H1 (cell line): Measurements from ENCODE around the gene MYRF.

Experiments used
- ATF2 ChIP-seq: IDR thresholded peaks from 2 replicates; pipeline ENCODE4 v1.6.1; 2012; ENCODE audit warnings: low read length, inconsistent platforms
- CREB1 ChIP-seq: IDR thresholded peaks from 2 replicates; pipeline ENCODE4 v1.6.1; 2012; ENCODE audit warnings: inconsistent platforms
- CTCF ChIP-seq, 3 experiments: IDR thresholded peaks; 1 replicate in 2 of 3; 2 replicates in 1 of 3; pipeline versions ENCODE4 v1.5.1 to v1.6.1; 2011; ENCODE audit warnings: low read length in 3 of 3, mild to moderate bottlenecking in 3 of 3, inconsistent platforms in 2 of 3, low read depth in 1 of 3, moderate library complexity in 1 of 3; ENCODE audit not compliant: insufficient read depth in 1 of 3; ENCODE audit errors: control extremely low read depth in 1 of 3
- EP300 ChIP-seq, 2 experiments: IDR thresholded peaks; 1 replicate in 1 of 2; 2 replicates in 1 of 2; pipeline ENCODE4 v1.6.1; 2011 to 2012; ENCODE audit warnings: low read depth in 2 of 2, low read length in 2 of 2, mild to moderate bottlenecking in 2 of 2, borderline replicate concordance in 1 of 2, inconsistent platforms in 1 of 2, moderate library complexity in 1 of 2
- HDAC2 ChIP-seq, 2 experiments: fragments of 300-600 bp in 1 of 2; sonication (generic) in 1 of 2; IDR thresholded peaks; 2 replicates each; pipeline ENCODE4 v1.6.1; 2011 to 2012; ENCODE audit warnings: low read depth in 2 of 2, low read length in 2 of 2, mild to moderate bottlenecking in 2 of 2, moderate library complexity in 2 of 2, borderline replicate concordance in 1 of 2, inconsistent platforms in 1 of 2
- JUN ChIP-seq: IDR thresholded peaks from 2 replicates; pipeline ENCODE4 v1.6.1; 2011; ENCODE audit warnings: low read depth, mild to moderate bottlenecking, improper control_type of control experiment, low read length
- POLR2AphosphoS5 ChIP-seq: IDR thresholded peaks from 2 replicates; pipeline ENCODE4 v1.6.1; 2011; ENCODE audit warnings: low read depth, low read length
- TAF1 ChIP-seq: IDR thresholded peaks from 2 replicates; pipeline ENCODE4 v1.6.1; 2011; ENCODE audit warnings: mild to moderate bottlenecking, low read depth, low read length
- USF2 ChIP-seq: IDR thresholded peaks from 2 replicates; pipeline ENCODE4 v1.6.1; 2011; ENCODE audit warnings: low read length, improper control_type of control experiment
- TF ChIP-seq, protein P1 (sequence below): IDR thresholded peaks from 2 replicates; pipeline ENCODE4 v1.6.1; 2012; ENCODE audit warnings: inconsistent platforms

DNA sequence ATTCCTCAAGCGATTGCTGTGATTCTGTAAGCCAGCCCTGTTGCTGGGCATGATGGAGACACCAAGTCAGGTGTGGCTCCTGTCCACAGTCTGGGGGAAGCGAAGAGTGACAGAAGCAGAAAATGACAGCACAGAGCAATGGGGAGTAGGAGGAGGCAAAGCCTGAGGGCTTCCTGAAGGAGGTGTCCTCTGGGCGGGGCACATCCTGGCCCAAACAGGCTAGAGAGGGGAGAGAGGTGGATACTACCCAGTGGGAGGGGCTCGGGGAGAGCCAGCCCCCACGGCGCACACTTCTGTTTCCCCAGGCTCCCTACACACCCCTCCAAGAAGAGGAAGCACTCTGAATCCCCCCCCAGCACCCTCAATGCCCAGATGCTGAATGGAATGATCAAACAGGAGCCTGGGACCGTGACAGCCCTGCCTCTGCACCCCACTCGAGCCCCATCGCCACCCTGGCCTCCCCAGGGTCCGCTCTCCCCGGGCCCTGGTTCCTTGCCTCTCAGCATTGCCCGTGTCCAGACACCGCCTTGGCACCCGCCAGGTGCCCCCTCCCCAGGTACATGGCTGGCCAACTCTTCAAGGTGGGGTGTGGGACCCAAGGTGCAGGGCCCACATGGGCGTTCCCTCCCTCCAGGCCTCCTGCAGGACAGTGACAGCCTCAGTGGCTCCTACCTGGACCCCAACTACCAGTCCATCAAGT is 18.9 kb downstream of the MYRF start:
- no peak for TF ChIP-seq TAF1
- TF ChIP-seq HDAC2 (IDR thresholded peaks at IDR 0.05; ENCODE audit: borderline replicate concordance in 1 of 2, low read depth in 2 of 2, low read length in 2 of 2): no peak
- no peak for TF ChIP-seq EP300 (IDR thresholded peaks at IDR 0.05; ENCODE audit: borderline replicate concordance in 1 of 2, low read depth in 2 of 2, low read length in 2 of 2)
- TF ChIP-seq CTCF (IDR thresholded peaks at IDR 0.05; ENCODE audit: control extremely low read depth in 1 of 3, insufficient read depth in 1 of 3, low read depth in 1 of 3, low read length in 3 of 3): no peak
- TF ChIP-seq, protein P1, sequence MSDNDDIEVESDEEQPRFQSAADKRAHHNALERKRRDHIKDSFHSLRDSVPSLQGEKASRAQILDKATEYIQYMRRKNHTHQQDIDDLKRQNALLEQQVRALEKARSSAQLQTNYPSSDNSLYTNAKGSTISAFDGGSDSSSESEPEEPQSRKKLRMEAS: no peak
- TF ChIP-seq POLR2AphosphoS5: no peak
- TF ChIP-seq ATF2: no peak
- no peak for TF ChIP-seq USF2
- no peak for TF ChIP-seq JUN
- no peak for TF ChIP-seq CREB1
